Dedifferentiated amniotic fluid mesenchymal stem cell (primary cell): ENCODE data around the gene ROMO1.
"Not testable (repeated sequence)": the region's sequence is repeated elsewhere in the genome, so short reads cannot be mapped to it uniquely, and the experiment has no call there.

ENCODE experiments used
- DNase-seq: peaks from one replicate; pipeline ENCODE4 v3.0.0-alpha.2; 2016; ENCODE audit errors: extremely low spot score

Gene ROMO1

GRCh38 chr20:35730583-35731468 lies 31.6 kb downstream of the ROMO1 start:
- no peak for DNase-seq

DNA sequence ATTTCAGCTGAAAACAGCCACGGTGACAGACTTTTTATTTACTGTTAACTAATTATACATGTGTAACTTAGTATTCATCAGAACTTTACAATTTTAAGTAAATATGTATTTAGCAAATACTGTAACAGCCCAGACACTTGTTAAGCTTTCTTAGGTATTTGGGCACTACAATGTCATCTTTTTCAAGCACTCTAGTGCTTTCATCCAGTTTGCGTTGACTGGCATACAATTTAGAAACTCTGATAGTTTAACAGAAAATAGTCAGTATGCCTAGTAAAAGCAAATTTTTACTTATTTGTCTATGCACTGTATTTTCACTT lies 32.2 kb downstream of the ROMO1 start:
- DNase-seq: no peak

GRCh38 chr20:35731862-35732643 lies 32.8 kb downstream of the ROMO1 start:
- DNase-seq: no peak

DNA sequence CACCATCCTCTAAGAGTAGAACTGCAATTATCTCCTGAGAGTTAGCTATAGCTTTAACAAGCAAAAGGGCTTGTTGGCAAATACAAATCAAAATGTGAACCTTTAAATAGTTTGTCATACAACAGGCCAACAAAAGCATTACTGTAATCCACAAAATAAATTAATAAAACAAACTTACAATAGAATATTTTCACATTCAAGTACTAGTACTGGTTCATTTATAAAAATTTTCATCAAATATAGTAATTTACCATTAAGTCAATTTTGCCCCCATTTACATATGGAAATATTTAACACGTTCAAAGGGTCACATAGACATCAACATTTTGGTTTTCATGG lies 33.4 kb downstream of the ROMO1 start:
- DNase-seq: no peak

DNA sequence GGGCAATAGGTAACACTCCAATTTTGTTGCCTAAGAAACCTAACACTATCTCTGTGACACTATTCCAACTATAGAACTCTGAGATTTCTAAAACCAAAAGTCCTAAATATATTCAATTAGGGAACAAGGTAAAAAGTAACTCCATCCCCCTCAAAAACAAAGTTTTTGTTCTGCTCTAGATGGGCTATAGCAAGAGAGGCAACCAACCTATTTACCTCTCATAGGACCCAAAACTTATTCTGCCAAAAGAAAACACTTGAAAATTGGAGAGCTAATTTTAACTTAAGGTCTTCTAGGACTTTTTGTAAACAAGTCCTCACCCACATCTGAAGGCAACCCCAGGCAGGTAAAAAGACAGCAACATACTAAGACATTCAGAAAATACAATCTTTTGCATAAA lies 35.2 kb downstream of the ROMO1 start:
- DNase-seq: no peak

- no peak for DNase-seq
Observed at GRCh38 chr20:35734777-35735649, 35.8 kb downstream of the ROMO1 start.

GRCh38 chr20:35735826-35736470 lies 36.7 kb downstream of the ROMO1 start:
- DNase-seq: no peak

DNA sequence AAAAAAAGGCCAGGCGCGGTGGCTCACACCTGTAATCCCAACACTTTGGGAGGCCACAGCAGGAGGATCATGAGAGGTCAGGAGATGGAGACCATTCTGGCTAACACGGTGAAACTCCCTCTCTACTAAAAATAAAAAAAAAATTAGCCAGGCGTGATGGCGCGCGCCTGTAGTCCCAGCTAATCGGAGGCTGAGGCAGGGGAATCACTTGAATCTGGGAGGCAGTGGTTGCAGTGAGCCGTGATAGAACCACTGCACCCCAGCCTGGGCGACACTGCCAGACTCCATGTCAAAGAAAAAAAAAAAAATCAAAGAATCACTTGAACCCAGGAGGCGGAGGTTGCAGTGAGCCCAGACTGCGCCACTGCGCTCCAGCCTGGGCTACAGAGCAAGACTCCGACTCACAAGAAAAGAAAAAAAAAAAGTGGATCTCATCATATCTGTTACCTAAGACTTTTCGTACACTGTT lies 38.7 kb downstream of the ROMO1 start:
- no peak for DNase-seq

GRCh38 chr20:35738410-35739179 lies 39.4 kb downstream of the ROMO1 start:
- no peak for DNase-seq

DNA sequence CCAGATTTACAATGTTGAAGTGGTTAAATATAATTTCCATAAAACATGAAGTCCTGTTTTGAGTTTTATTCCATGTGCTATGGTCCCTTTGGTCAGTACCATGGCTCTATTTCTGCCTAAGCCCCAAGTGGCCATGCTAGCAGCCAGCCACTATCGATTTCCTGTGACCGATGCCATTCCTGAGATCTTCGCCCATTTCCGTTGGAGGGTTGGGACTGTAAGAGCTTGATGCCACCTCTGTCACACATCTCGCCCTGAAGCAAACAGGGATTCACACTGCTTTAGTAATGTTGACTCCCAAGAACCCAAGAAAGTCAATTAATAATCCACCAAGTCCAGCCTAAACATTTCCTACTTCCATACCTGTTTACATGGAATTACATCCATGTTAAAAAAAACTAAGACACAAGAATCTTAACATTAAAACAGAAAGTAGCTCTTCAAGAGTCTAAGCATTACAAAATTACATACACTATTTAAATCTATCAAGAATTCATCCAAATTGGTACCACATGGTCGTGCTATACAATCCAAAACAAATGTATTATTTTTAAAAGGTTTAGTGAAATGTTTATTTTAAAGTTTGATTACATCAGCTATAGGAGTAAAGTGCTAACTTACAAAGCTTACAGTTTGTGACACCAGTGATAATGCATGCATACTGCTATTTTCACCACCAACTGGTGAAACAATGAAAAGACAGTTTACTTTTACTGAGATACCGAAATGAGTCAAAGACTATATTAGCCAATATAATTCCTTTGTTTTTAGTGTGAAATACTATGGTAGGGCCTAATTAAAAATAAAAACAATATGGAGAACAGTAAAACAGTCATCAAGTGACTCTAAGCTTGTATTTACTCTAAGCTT lies 40.3 kb downstream of the ROMO1 start:
- DNase-seq: peak; percentile 52

DNA sequence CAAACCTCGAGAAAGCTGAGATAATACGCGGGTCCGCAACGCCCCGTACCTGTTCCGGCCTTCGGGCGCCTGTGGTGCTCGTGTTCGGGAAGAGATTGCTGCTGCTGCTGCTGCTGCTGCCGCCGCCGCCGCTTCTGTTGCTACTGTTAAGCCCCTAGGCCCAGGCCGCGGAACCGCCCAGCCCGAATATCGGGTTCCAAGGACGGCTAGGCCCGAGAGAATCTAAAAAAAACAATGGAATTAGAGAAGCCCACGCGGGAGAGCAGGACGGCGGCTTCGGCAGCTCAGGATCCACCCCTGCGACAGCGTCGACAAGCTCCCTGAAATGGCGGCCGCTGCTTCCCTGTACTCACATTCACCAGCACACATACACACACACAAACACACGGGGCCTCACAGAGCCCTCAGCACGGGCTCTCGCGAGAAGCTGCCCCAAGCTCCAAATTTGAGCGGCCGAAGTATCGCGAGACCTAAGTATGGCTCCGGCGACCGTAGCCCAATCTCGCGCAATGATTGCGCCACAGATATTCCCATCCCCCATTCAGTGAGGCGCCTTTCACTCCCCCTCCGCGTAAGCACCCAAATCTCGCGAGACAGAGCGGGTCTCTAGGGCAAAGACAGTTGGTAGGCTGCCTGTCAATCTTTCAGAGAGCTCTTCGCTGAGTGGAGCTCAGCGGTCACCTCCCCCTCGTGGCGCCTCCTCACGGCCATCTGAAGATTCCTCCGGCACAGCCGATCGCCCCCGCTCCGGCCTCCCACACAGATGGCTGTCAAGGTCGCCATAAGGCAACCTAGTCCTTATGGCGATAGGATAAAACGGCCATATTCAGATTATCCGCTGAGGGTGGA lies 42.9 kb downstream of the ROMO1 start, which contains the start of gene RBM39:
Gene RBM39, minus strand, starts transcription at position 369 of the 849 bp plus-strand sequence. CDS start 1,386 bp downstream, outside the sequence.
- DNase-seq: peak; percentile 100

DNA sequence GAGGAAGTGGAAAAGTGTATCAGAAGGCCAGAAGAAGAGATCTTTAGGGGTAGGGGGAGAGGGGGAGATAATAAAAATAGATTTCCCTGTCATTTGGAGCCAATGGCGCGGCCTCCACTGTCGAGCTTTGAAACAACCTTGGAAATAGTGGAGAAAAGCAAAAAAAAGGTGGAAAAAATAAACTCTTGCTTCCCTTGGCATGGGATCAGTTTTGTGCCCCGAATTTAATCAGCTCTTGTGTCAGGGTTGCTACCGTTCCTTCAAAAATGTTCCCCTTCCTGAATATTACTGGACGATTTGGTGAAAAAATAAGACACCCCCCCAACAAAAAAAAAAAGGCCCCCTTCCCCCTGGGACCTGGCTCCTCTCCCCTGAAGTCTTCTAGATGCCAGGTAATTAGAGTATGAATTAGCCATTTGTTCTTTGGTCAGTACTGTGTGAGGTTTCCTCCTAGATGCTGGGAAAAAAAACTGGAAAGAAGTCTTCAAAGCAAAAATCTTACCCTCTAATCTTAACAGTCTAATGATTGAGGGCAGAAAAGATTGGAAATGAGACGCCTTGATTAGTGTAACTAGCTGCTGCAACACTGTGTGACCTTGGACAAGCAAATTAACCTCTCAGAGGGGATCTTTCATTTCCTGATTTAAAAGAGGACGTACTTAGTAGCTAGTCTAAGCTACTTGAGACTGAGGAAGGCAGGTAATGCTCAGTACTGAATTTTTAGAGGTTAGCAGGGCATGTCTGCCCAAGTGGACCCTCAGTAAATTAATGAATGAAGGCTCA lies 43.7 kb downstream of the ROMO1 start:
- DNase-seq: no peak

- DNase-seq: no peak
Observed at GRCh38 chr20:35743693-35744491, 44.7 kb downstream of the ROMO1 start.

DNA sequence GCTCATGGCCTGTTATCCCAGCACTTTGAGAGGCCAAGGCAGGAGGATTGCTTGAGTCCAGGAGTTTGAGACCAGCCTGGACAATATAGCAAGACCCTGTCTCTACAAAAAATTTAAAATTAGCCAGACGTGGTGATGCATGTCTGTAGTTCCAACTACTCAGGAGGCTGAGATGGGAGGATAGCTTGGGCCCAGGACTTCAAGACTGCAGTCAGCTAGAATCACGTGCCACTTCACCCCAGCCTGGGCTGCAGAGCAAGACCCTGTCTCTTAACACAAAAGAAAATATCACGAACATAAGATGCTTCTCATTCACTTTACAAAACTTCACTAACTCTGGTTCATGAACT lies 45.3 kb downstream of the ROMO1 start:
- not testable (repeated sequence) for DNase-seq
